Stimulated activated CD8-positive, alpha-beta memory T cell treated with anti-CD3 and anti-CD28 coated beads, Interleukin-15, amount 100 ng/mL, for 24 hours (primary cell): ENCODE data around the gene MEIS2.

ENCODE experiments used
- DNase-seq: peaks from one replicate; pipeline ENCODE4 v3.0.0-alpha.2; 2020; ENCODE audit warnings: low read depth

MEIS2 gene

GRCh38 chr15:36879568-36880222, 220.7 kb downstream of the MEIS2 start:
- no peak for DNase-seq

- DNase-seq = no peak
These were observed 221.6 kb downstream of the MEIS2 start for GRCh38 chr15:36878684-36879262.

- DNase-seq = no peak
These were observed 222.3 kb downstream of the MEIS2 start for GRCh38 chr15:36877796-36878683.

- DNase-seq = no peak
These were observed 223.1 kb downstream of the MEIS2 start for GRCh38 chr15:36877294-36877693.

GRCh38 chr15:36875740-36876334, 224.5 kb downstream of the MEIS2 start:
- DNase-seq = no peak

GRCh38 chr15:36874930-36875329, 225.4 kb downstream of the MEIS2 start:
- no peak for DNase-seq

GRCh38 chr15:36867436-36867835, 232.9 kb downstream of the MEIS2 start:
- DNase-seq = no peak

GRCh38 chr15:36866896-36867295, 233.5 kb downstream of the MEIS2 start:
- no peak for DNase-seq

- no peak for DNase-seq
These were observed 236.8 kb downstream of the MEIS2 start for GRCh38 chr15:36863570-36863969.

- no peak for DNase-seq
These were observed 239.6 kb downstream of the MEIS2 start for GRCh38 chr15:36860792-36861191.

- DNase-seq = no peak
These were observed 241.9 kb downstream of the MEIS2 start for GRCh38 chr15:36858423-36858822.

- DNase-seq = no peak
These were observed 243.9 kb downstream of the MEIS2 start for GRCh38 chr15:36856339-36856973.

- no peak for DNase-seq
These were observed 249.5 kb downstream of the MEIS2 start for GRCh38 chr15:36850864-36851263.

GRCh38 chr15:36845270-36845669, 255.1 kb downstream of the MEIS2 start:
- DNase-seq = no peak

GRCh38 chr15:36844534-36844998, 255.8 kb downstream of the MEIS2 start:
- DNase-seq = no peak

GRCh38 chr15:36843822-36844221, 256.5 kb downstream of the MEIS2 start:
- no peak for DNase-seq

GRCh38 chr15:36841193-36841592, 259.2 kb downstream of the MEIS2 start:
- DNase-seq = no peak
